HepG2 (cell line): ENCODE data around the gene SEMA7A. TPM values are rescaled to one million over a fixed set of nuclear protein-coding genes. Genes with fewer than 3 reads are reported as not detected.
A peak's percentile ranks its signal among the peaks of the same experiment; 100 is the strongest.

Experiments
- BHLHE40 ChIP-seq: IDR thresholded peaks from 2 replicates; pipeline ENCODE4 v1.6.1; 2011; ENCODE audit warnings: low read length, improper control_type of control experiment
- CBFB ChIP-seq: sonication (generic); formaldehyde crosslinking; IDR thresholded peaks from 2 replicates; pipeline ENCODE4 v1.4.0; 2020; ENCODE audit warnings: missing genetic modification reagents
- CSRNP1 ChIP-seq: sonication (generic); formaldehyde crosslinking; IDR thresholded peaks from 2 replicates; pipeline ENCODE4 v1.8.1; 2023; ENCODE audit warnings: mild to moderate bottlenecking, missing genetic modification reagents
- CTCF ChIP-seq: sonication (generic); formaldehyde crosslinking; IDR thresholded peaks from 2 replicates; pipeline ENCODE4 v1.5.0; 2020; ENCODE audit warnings: mild to moderate bottlenecking, missing genetic modification reagents, moderate library complexity
- NCOA2 ChIP-seq: sonication (generic); formaldehyde crosslinking; IDR thresholded peaks from 2 replicates; pipeline ENCODE4 v1.8.0; 2022; ENCODE audit warnings: inconsistent platforms
- ZKSCAN1 ChIP-seq: fragments of 150-350 bp; IDR thresholded peaks from 2 replicates; pipeline ENCODE4 v1.6.1; 2014; ENCODE audit warnings: low read length
- ZNF382 ChIP-seq: sonication (generic); formaldehyde crosslinking; IDR thresholded peaks from 2 replicates; pipeline ENCODE4 v1.5.0; 2020; ENCODE audit warnings: missing genetic modification reagents, mild to moderate bottlenecking, borderline replicate concordance
- ZNF605 ChIP-seq: sonication (generic); formaldehyde crosslinking; IDR thresholded peaks from 2 replicates; pipeline ENCODE4 v1.8.0; 2022; ENCODE audit warnings: mild to moderate bottlenecking, missing genetic modification reagents
- ZNF615 ChIP-seq: sonication (generic); formaldehyde crosslinking; IDR thresholded peaks from 2 replicates; pipeline ENCODE4 v1.5.0; 2020; ENCODE audit warnings: mild to moderate bottlenecking, missing genetic modification reagents, borderline replicate concordance
- ZNF773 ChIP-seq: sonication (generic); formaldehyde crosslinking; IDR thresholded peaks from 2 replicates; pipeline ENCODE4 v1.4.0; 2020; ENCODE audit warnings: missing genetic modification reagents, borderline replicate concordance
- ZNF883 ChIP-seq: sonication (generic); formaldehyde crosslinking; IDR thresholded peaks from 2 replicates; pipeline ENCODE4 v1.5.1; 2020; ENCODE audit warnings: mild to moderate bottlenecking, missing genetic modification reagents; ENCODE audit errors: not compliant biosample characterization
- polyA plus RNA-seq, 8 experiments: library from polyadenylated mRNA; depleted of rRNA in 3 of 8; stranded (reverse) in 7 of 8; unstranded in 1 of 8; fragments of >200 nt; fragmentation: Illumina TruSeq in 4 of 8; extraction: Trizol in 4 of 8; gene quantifications; 2 replicates each; pipeline versions ENCODE4 v1.2.1 to v1.2.3, GENCODE V29; 2011 to 2016; ENCODE audit warnings: low read depth in 4 of 8, missing spikeins in 1 of 8, mixed read lengths in 1 of 8; ENCODE audit not compliant: insufficient read depth in 1 of 8
- total RNA-seq, 5 experiments: library from RNA; depleted of rRNA; stranded (reverse); fragments of >200 nt; fragmentation: Illumina TruSeq; extraction: Trizol; gene quantifications; 2 replicates each; pipeline ENCODE4 v1.2.3, GENCODE V29; 2016; ENCODE audit warnings: low read depth in 1 of 5
- TF ChIP-seq, protein P1 (sequence below): sonication (generic); formaldehyde crosslinking; IDR thresholded peaks from 2 replicates; pipeline ENCODE4 v1.4.0; 2020; ENCODE audit warnings: mild to moderate bottlenecking, missing genetic modification reagents
- TF ChIP-seq, protein P2 (sequence below): sonication (generic); formaldehyde crosslinking; IDR thresholded peaks from 2 replicates; pipeline ENCODE4 v1.9.0; 2022; ENCODE audit warnings: low read depth, missing genetic modification reagents
- TF ChIP-seq, protein P3 (sequence below): sonication (generic); formaldehyde crosslinking; IDR thresholded peaks from 2 replicates; pipeline ENCODE4 v1.5.0; 2020; ENCODE audit warnings: missing genetic modification reagents
- TF ChIP-seq, protein P4 (sequence below): sonication (generic); formaldehyde crosslinking; IDR thresholded peaks from 2 replicates; pipeline ENCODE4 v1.5.1; 2020; ENCODE audit warnings: mild to moderate bottlenecking, moderate library complexity, missing genetic modification reagents

The SEMA7A gene
- total and polyA plus RNA-seq, 2 of the 13 experiments (the other 11 are each of a cell fraction or from before 2014, with no cell fraction given) = 9.0 to 15.8 TPM

DNA sequence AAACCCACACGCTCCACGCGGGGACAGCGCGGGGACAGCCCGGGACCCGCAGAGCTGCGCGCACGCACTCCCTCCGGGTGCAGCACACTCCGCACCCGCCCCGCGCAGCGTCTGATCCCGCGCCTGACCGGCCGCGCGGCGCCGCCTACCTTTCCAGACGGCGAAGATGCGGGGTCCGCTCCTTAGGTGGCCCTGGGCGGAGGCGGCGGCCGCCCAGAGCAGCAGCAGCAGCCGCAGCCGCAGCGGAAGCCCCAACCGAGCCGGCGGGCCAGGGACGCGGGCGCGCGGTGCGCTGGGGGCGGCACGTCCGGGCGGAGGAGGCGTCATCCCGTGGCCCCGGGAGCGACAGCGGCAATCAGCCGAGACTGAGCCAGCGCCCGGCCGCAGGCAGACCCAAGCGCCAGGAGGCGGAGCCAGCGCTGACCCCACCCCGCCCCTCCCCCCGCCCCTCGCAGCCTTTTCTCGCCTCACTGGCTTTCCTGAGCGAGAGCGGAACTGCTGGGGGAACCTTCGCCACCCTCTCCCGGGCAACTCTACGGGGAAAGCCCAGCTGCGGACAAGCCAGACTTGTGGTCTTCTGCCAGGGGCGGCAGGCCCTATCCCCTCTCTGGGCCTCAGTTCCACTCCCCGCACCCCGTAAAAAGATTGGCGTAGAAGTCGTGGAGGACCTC, at the start of gene SEMA7A (continued):
- TF ChIP-seq CSRNP1 = no peak
- TF ChIP-seq, protein P1, sequence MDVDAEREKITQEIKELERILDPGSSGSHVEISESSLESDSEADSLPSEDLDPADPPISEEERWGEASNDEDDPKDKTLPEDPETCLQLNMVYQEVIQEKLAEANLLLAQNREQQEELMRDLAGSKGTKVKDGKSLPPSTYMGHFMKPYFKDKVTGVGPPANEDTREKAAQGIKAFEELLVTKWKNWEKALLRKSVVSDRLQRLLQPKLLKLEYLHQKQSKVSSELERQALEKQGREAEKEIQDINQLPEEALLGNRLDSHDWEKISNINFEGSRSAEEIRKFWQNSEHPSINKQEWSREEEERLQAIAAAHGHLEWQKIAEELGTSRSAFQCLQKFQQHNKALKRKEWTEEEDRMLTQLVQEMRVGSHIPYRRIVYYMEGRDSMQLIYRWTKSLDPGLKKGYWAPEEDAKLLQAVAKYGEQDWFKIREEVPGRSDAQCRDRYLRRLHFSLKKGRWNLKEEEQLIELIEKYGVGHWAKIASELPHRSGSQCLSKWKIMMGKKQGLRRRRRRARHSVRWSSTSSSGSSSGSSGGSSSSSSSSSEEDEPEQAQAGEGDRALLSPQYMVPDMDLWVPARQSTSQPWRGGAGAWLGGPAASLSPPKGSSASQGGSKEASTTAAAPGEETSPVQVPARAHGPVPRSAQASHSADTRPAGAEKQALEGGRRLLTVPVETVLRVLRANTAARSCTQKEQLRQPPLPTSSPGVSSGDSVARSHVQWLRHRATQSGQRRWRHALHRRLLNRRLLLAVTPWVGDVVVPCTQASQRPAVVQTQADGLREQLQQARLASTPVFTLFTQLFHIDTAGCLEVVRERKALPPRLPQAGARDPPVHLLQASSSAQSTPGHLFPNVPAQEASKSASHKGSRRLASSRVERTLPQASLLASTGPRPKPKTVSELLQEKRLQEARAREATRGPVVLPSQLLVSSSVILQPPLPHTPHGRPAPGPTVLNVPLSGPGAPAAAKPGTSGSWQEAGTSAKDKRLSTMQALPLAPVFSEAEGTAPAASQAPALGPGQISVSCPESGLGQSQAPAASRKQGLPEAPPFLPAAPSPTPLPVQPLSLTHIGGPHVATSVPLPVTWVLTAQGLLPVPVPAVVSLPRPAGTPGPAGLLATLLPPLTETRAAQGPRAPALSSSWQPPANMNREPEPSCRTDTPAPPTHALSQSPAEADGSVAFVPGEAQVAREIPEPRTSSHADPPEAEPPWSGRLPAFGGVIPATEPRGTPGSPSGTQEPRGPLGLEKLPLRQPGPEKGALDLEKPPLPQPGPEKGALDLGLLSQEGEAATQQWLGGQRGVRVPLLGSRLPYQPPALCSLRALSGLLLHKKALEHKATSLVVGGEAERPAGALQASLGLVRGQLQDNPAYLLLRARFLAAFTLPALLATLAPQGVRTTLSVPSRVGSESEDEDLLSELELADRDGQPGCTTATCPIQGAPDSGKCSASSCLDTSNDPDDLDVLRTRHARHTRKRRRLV (CRISPR knock-in tag) = no peak
- TF ChIP-seq ZKSCAN1 = no peak
- TF ChIP-seq, protein P2, sequence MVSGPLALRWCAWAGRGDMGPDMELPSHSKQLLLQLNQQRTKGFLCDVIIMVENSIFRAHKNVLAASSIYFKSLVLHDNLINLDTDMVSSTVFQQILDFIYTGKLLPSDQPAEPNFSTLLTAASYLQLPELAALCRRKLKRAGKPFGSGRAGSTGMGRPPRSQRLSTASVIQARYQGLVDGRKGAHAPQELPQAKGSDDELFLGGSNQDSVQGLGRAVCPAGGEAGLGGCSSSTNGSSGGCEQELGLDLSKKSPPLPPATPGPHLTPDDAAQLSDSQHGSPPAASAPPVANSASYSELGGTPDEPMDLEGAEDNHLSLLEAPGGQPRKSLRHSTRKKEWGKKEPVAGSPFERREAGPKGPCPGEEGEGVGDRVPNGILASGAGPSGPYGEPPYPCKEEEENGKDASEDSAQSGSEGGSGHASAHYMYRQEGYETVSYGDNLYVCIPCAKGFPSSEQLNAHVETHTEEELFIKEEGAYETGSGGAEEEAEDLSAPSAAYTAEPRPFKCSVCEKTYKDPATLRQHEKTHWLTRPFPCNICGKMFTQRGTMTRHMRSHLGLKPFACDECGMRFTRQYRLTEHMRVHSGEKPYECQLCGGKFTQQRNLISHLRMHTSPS = no peak
- TF ChIP-seq, protein P3, sequence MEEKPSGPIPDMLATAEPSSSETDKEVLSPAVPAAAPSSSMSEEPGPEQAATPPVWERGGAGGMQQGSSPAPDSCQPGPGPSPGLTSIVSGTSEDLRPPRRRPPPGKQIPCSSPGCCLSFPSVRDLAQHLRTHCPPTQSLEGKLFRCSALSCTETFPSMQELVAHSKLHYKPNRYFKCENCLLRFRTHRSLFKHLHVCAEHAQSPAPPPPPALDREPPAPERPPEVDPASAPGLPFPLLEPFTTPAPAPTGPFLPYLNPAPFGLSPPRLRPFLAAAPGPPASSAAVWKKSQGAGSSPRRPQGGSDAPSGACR (CRISPR knock-in tag) = no peak
- no peak for TF ChIP-seq CBFB
- peak; percentile 70 for TF ChIP-seq ZNF883 (CRISPR knock-in tag)
- TF ChIP-seq ZNF605 (CRISPR knock-in tag) = no peak
- TF ChIP-seq NCOA2 = no peak
- peak; percentile 10; the same call in 1 of the 2 replicates for TF ChIP-seq CTCF (CRISPR knock-in tag)
- TF ChIP-seq, protein P4, sequence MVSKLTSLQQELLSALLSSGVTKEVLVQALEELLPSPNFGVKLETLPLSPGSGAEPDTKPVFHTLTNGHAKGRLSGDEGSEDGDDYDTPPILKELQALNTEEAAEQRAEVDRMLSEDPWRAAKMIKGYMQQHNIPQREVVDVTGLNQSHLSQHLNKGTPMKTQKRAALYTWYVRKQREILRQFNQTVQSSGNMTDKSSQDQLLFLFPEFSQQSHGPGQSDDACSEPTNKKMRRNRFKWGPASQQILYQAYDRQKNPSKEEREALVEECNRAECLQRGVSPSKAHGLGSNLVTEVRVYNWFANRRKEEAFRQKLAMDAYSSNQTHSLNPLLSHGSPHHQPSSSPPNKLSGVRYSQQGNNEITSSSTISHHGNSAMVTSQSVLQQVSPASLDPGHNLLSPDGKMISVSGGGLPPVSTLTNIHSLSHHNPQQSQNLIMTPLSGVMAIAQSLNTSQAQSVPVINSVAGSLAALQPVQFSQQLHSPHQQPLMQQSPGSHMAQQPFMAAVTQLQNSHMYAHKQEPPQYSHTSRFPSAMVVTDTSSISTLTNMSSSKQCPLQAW = no peak
- no peak for TF ChIP-seq BHLHE40
- TF ChIP-seq ZNF615 (CRISPR knock-in tag) = no peak
- TF ChIP-seq ZNF773 = 0 out of 2 replicates have a peak, but pooled peaks have one; percentile 31
- no peak for TF ChIP-seq ZNF382
